ENCODE results near the gene EBF3.
A peak's percentile ranks its signal among the peaks of the same experiment; 100 is the strongest.

EBF3 gene

GRCh38 chr10:129970465-129971364, 6.6 kb upstream of the EBF3 start:
- no peak for DNase-seq

- DNase-seq = no peak
These were observed 5.9 kb upstream of the EBF3 start for GRCh38 chr10:129969911-129970464.

DNA sequence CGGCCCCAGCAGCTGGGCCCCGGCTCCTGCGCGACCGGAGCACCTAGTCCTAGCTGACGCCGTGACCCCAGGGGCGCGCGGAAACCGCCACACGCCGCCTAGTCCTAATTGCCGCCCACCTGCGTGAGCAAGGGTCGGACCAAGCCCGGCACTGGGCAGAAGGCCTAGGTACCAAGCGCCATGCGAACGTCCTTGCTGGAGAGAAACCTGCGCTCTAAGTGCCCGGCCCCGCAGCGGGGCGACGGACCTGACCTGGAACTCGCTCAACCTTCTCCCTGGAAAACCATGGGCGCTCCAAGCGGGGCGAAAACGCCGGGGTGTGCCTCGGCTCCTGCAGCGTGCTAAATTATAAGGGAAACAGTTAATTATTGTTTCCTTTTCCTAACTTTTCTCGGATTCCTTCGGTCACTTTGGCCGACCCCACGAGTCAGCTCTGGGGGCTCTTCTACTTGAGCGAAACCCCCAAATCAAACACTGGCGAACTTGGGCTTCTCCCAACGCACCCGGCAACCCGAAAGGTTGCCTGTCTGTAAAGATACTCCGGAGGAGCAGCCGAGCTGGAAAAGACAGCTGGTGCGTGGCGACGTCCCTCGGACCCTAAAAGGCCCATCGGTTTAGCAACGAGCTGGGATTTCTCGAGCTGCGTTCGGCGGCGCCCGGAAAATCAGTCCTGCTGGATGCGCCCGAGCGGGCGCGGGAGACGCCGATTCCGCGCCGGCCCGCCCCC, 5.3 kb upstream of the EBF3 start:
- DNase-seq = no peak

GRCh38 chr10:129968853-129969183, 4.7 kb upstream of the EBF3 start:
- no peak for DNase-seq

DNA sequence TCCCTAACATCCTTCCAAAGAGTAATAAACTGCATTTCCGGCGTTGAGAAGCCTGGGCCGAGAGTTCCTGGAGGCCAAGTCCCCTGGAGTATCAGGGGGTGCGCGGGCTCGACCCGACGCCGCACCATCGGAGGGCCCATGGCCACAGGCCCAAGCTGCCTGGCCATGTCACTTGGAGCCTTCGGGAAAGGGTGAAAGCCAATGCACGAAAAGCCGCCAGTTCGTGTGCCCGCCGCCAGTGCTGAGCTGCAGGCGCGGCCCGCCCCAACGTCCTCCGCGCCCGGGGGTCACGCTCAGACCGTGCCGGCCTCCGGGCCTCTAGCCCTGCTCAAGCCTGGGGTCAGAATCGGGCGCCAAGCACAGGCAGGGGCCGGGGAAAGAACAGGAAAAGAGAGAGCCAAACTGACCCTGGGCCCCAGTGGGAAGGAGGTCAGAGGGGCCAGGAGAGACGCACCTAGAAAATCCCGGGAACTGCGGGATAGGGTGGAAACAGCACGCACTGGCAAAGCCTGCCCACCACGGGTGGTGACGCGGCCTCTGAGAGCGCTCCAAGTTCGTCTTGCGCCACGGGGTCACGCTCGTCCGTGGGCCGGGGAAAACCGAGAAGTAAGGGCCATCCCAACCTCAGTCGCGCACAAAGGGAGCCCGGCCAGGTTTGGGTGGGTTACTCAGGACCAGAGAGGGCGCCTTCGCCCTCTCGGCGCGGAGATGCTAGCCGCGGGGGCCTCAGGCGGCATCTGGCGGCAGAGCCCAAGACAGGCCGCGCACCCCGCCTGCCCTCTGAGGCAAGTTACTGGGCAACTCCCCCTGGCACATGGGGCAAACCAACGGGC, 4.2 kb upstream of the EBF3 start:
- no peak for DNase-seq

DNA sequence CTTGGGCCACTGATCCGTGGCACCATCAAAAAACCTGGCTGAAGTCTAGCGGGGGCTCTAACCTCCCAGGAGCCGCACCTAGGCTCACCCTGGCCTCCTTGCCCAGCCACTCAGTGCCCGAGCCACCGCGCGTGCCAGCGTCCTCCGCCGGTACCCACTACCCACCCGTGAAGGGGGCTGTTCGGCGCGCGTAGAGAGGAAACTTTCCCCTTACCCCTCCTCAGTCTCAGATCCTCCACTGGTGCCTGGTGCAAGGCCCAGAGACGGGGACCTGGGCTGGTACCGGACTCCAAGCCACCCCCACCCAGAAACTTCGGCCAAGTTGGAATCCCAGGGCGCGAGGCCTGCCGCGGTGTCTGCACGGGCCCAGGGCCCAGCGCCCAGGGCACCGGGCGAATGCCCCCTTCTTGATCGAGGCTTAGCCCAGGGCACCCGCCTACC, 3.5 kb upstream of the EBF3 start:
- DNase-seq = no peak

DNA sequence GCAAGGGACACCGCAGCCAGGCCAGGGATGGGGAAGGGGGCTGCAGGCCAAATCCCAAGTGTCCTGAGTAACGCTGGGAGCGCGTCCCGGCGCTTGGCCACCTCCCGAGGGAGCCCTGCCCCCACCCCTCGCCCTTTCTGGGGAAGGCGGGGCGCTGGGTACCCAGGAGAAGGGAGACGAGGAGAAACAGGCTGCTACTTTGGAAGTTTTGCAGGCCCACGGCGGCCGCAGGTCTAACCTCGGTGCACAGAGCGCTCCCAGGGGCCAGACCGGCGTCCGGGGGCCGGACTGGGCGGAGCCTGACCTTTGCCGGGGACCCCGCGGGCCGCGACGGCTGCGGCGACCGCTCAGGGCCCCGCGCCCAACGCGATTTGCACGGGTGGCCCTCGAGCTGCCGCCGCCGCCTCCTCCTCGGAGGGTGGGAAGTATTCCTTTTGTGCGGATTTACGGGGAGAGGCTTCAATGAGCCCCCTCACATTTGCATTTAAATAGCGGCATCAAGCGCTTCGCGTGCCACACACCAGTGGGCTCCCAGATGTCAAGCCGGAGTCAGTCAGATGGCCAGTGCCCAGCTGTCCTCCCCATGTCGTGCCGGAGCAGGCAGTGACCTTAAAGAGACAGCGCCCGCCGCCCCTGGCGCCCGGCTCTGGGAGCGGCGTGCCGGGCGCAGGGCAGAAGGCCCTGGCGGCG, 3.0 kb upstream of the EBF3 start:
- DNase-seq = no peak

GRCh38 chr10:129966370-129966888, 2.4 kb upstream of the EBF3 start:
- DNase-seq = no peak

DNA sequence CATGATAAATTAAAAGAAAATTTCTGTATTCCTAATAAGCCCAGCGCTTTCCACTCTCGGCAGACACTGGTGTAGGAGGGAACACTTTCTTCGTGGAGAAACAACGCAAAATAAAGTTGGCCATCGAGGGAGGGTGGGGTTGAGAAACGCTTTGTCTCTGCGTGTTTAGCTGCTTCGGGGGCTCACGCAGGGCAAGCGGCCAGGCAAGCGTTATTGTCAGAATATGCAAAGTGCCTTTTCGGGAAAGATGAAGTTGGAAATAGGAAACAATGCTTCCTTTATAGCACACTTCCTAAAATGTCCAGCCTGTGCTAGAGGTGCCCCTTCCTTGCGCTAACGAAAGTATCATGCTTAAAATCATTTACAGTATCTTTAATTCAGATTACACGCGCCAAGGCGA, 1.9 kb upstream of the EBF3 start:
- no peak for DNase-seq

GRCh38 chr10:129965425-129965808, 1.3 kb upstream of the EBF3 start:
- DNase-seq = no peak

GRCh38 chr10:129964611-129965424, 744 bp upstream of the EBF3 start:
- DNase-seq = no peak

GRCh38 chr10:129962872-129963640, 1.0 kb downstream of the EBF3 start:
- DNase-seq = peak; percentile 27

- DNase-seq = no peak
These were observed 1.8 kb downstream of the EBF3 start for GRCh38 chr10:129962031-129962871.

DNA sequence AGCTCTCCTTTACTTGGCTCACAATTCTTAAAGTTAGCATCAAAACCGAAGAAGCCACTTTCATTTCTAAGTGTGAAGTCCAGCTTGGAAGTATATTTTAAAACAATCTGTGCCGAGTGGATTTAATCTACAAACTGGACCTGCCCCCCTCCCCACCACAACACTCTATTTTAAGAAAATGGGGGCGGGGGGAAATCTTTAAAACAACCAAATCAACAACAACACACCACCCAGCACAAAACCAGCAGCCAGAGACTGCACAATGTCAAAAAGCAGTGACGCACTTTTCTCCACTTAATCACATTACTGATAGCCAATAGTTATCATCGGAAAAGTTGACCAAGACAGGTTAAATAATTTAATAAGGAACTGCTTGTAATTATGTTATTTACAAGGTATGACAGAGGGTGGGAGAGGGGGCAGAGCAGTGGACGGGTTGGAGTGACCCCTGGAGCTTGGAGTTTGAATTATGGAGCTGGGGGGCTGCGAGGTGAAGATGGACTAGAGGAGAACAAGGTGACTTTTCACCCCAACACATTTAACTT, 2.8 kb downstream of the EBF3 start:
- no peak for DNase-seq

- no peak for DNase-seq
These were observed 3.5 kb downstream of the EBF3 start for GRCh38 chr10:129960481-129961156.

DNA sequence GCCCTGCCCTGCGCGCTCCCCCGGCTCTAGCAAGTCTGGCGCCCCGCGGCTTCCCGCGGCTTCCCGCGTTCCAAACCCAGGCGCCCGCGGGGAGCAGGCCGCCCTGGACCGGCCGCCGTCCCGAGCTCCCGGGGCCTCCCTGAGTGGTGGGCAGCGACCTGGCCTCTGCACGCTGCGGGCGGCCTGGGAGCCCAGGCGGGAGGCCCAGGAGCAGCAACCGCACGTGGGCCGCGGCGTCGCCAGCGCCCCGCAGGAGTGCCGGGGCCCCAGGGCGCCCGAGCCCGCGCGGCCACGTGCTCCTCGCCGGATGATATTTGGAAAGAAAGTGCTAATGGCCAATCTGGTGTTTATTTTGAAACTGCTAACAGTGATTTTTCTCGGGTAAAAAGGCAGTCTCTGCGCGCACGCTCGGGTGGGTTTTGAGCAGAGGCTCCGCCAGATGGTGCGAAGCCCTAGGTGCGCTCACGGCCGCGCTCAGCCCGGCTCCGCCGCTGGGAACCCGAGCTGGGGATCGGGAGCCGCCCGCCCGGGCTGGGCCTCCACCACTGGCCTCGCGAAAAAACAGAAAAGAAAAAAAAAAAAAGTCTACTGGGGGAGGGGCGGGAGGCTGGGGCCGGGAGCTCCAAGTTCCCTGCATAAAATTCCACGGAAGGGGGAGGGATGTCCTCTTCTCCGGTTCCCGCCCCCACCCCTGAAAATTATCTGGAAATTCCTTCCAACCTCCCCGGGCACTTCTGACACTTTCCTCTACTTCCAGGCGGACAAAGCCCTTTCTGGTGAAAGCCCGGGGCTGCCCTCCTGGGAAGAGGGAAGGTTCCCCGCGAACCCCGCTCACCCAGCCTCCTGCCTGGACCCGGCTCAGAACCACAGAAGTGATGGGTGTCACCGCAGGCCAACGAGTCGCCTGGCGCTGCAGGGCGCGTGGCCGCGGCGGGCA, 4.3 kb downstream of the EBF3 start:
- no peak for DNase-seq
